ENCODE data around the gene AUTS2. TPM values are rescaled to one million over a fixed set of nuclear protein-coding genes. Genes with fewer than 3 reads are reported as not detected.
"Not testable (repeated sequence)": the region's sequence is repeated elsewhere in the genome, so short reads cannot be mapped to it uniquely, and the experiment has no call there.

Gene AUTS2
- total RNA-seq, 2 experiments from 2014 or later, result 16.9 to 17.7 TPM

DNA sequence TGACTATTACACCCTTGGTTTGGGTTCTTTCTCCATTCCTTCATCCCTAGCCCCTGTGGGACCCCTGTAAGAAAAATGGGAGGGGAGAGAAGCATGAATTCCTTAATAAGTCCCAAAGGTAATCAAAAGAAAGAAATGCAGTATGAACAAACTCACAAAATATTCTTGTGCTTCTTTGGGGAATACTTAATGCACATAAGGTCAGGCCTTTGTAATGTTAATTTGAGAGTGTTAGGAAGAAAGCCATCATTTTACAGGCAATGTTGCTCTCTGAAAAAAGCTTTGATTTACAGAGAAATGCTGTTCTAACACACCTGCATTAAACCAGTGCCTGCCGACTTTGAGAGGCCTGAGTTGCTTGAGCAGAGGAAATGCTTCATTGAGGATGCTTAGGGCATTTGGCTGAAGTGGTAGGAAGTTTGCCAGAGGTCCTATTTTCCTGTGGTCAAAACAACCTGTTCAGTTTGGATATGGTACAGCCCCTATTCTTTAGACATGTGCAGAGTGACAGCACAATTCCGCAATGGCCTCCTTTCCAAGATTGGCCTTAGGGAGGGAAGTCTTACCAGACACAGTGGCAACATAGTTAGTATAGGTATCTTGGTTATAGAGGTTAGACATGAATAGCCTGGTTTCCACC, 643.4 kb downstream of the AUTS2 start:
- Mint-ChIP-seq H3K36me3 (ENCODE audit: low read depth) (no peaks in the 10 kb centered on the region), H3K27ac (no peak overlapping the region), H3K4me3 (no peak overlapping the region), H3K27me3 (no peaks in the 10 kb centered on the region), H3K4me1 (no peaks in the 10 kb centered on the region), H3K9me3 (no peaks in the 10 kb centered on the region)
- POLR2A ChIA-PET, result no interaction called here
- no peak for DNase-seq
- CTCF ChIA-PET, result interaction anchor here (0.7 kb wide), 1 partner anchor 78 kb away, joined by 3 read pairs; no protein-coding TSS in a partner anchor

- H3K27ac Mint-ChIP-seq, result no peak overlapping the region
- H3K9me3 Mint-ChIP-seq, result no peaks in the 10 kb centered on the region
- no peak for DNase-seq
- CTCF ChIA-PET, result no interaction called here
- no peaks in the 10 kb centered on the region for H3K4me1 Mint-ChIP-seq
- POLR2A ChIA-PET, result no interaction called here
- no peaks in the 10 kb centered on the region for H3K27me3 Mint-ChIP-seq
- H3K4me3 Mint-ChIP-seq, result no peak overlapping the region
- no peaks in the 10 kb centered on the region for H3K36me3 Mint-ChIP-seq (ENCODE audit: low read depth)
Observed at GRCh38 chr7:70242826-70243225, 644.6 kb downstream of the AUTS2 start.

DNA sequence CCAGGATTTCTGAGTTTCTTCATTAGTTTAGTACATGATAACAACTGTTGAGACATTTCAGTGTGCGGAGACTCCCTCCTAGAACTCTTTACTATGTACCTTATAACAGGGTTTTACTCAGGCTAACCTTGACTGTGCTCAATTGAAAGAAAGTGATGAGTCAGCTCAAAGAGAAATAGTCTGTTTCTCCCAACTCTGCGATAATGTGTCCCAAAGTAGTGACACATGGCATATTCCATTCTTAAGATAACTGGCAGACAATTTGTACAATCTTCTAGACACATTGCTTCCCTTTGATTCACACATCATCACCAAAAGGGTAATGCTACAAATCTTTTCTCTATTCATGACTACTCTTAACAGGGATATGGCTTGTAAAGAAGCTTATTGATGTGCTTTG, 645.2 kb downstream of the AUTS2 start:
- Mint-ChIP-seq H3K27ac (no peak overlapping the region), H3K9me3 (no peaks in the 10 kb centered on the region), H3K4me3 (no peak overlapping the region), H3K27me3 (no peaks in the 10 kb centered on the region), H3K4me1 (no peaks in the 10 kb centered on the region), H3K36me3 (ENCODE audit: low read depth) (no peaks in the 10 kb centered on the region)
- POLR2A ChIA-PET, result no interaction called here
- CTCF ChIA-PET, result no interaction called here
- no peak for DNase-seq

DNA sequence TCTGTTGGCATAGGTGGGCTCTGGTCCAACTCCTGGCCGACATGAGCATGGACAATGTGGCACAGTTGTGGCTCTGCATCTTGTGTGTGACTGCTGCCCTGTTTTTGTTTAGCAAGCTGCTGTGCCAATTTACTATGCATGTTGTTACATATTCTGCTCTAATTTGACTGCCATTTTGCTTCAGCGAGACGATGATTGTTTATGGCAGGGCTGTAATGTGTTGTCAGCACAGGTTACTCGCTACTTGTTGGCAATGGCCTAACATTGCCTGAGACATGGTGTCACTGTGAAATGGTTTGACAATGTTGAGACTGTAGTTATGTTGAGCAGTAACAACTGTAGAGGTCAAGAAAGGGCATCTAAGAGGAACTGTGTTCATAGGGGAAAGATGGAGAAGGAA, 659.6 kb downstream of the AUTS2 start:
- Mint-ChIP-seq H3K4me1 (no peaks in the 10 kb centered on the region), H3K27ac (no peak overlapping the region), H3K27me3 (no peaks in the 10 kb centered on the region), H3K9me3 (peaks cover 3% of the 10 kb centered on the region), H3K4me3 (no peak overlapping the region), H3K36me3 (ENCODE audit: low read depth) (no peaks in the 10 kb centered on the region)
- POLR2A ChIA-PET, result no interaction called here
- no peak for DNase-seq
- CTCF ChIA-PET, result no interaction called here

DNA sequence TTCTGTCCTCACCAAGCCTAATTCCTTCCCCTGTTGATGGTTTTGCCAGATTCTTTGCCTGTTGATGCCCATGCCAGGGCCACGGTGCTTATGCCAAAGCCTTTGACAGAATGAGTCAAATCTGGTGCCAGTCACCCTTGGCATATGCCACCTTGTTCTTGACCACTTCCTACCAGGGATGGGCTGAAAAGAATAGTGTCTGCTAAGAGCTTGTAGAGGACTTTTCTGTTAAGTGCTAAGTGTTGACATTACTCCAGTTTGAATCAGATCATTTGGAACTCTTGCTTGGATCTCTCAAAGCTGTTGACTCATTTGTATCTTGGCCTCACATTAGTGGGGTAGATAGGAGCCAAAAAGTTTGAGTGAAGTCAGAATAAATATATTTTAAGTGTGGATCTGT, 661.2 kb downstream of the AUTS2 start:
- ChIA-PET CTCF (no interaction called here), POLR2A (no interaction called here)
- Mint-ChIP-seq H3K27me3 (no peaks in the 10 kb centered on the region), H3K27ac (no peak overlapping the region), H3K9me3 (peaks cover 3% of the 10 kb centered on the region), H3K4me3 (no peak overlapping the region), H3K36me3 (ENCODE audit: low read depth) (no peaks in the 10 kb centered on the region), H3K4me1 (no peaks in the 10 kb centered on the region)
- no peak for DNase-seq

- Mint-ChIP-seq H3K4me3 (no peak overlapping the region), H3K27ac (no peak overlapping the region), H3K4me1 (no peaks in the 10 kb centered on the region), H3K36me3 (ENCODE audit: low read depth) (no peaks in the 10 kb centered on the region), H3K27me3 (no peaks in the 10 kb centered on the region), H3K9me3 (no peaks in the 10 kb centered on the region)
- DNase-seq, result no peak
- POLR2A ChIA-PET, result no interaction called here
- CTCF ChIA-PET, result no interaction called here
Observed at GRCh38 chr7:70263471-70264255, 665.4 kb downstream of the AUTS2 start.

GRCh38 chr7:70266186-70266585, 667.9 kb downstream of the AUTS2 start:
- ChIA-PET POLR2A (no interaction called here), CTCF (no interaction called here)
- Mint-ChIP-seq H3K27ac (no peak overlapping the region), H3K4me1 (no peaks in the 10 kb centered on the region), H3K36me3 (ENCODE audit: low read depth) (no peaks in the 10 kb centered on the region), H3K9me3 (no peaks in the 10 kb centered on the region), H3K4me3 (no peak overlapping the region), H3K27me3 (no peaks in the 10 kb centered on the region)
- DNase-seq, result no peak

- H3K27ac Mint-ChIP-seq, result no peak overlapping the region
- DNase-seq, result no peak
- H3K27me3 Mint-ChIP-seq, result no peaks in the 10 kb centered on the region
- no peak overlapping the region for H3K4me3 Mint-ChIP-seq
- H3K4me1 Mint-ChIP-seq, result no peaks in the 10 kb centered on the region
- ChIA-PET CTCF (no interaction called here), POLR2A (no interaction called here)
- no peaks in the 10 kb centered on the region for H3K9me3 Mint-ChIP-seq
- H3K36me3 Mint-ChIP-seq (ENCODE audit: low read depth), result no peaks in the 10 kb centered on the region
Observed at GRCh38 chr7:70267381-70268120, 669.3 kb downstream of the AUTS2 start.

- POLR2A ChIA-PET, result no interaction called here
- Mint-ChIP-seq H3K4me3 (no peak overlapping the region), H3K9me3 (no peaks in the 10 kb centered on the region), H3K27ac (no peak overlapping the region), H3K4me1 (no peaks in the 10 kb centered on the region), H3K36me3 (ENCODE audit: low read depth) (no peaks in the 10 kb centered on the region), H3K27me3 (no peaks in the 10 kb centered on the region)
- CTCF ChIA-PET, result no interaction called here
- DNase-seq, result no peak
Observed at GRCh38 chr7:70268179-70268578, 669.9 kb downstream of the AUTS2 start.

GRCh38 chr7:70270149-70270548, 671.9 kb downstream of the AUTS2 start:
- CTCF ChIA-PET, result no interaction called here
- H3K36me3 Mint-ChIP-seq (ENCODE audit: low read depth), result no peaks in the 10 kb centered on the region

GRCh38 chr7:70271617-70272081, 673.4 kb downstream of the AUTS2 start:
- POLR2A ChIA-PET, result no interaction called here
- Mint-ChIP-seq H3K36me3 (ENCODE audit: low read depth) (no peaks in the 10 kb centered on the region), H3K9me3 (no peaks in the 10 kb centered on the region), H3K27me3 (no peaks in the 10 kb centered on the region), H3K27ac (no peak overlapping the region), H3K4me1 (no peaks in the 10 kb centered on the region), H3K4me3 (no peak overlapping the region)
- no peak for DNase-seq
- CTCF ChIA-PET, result no interaction called here

More at GRCh38 chr7:70270149-70270548, 671.9 kb downstream of the AUTS2 start:
- H3K9me3 Mint-ChIP-seq, result no peaks in the 10 kb centered on the region
- POLR2A ChIA-PET, result no interaction called here
- H3K4me1 Mint-ChIP-seq, result no peaks in the 10 kb centered on the region
- H3K27ac Mint-ChIP-seq, result no peak overlapping the region
- no peak overlapping the region for H3K4me3 Mint-ChIP-seq
- DNase-seq, result no peak
- H3K27me3 Mint-ChIP-seq, result no peaks in the 10 kb centered on the region

GRCh38 chr7:70275570-70275969, 677.3 kb downstream of the AUTS2 start:
- DNase-seq; H3K4me1 Mint-ChIP-seq; H3K9me3 Mint-ChIP-seq; POLR2A ChIA-PET; H3K27ac Mint-ChIP-seq; H3K4me3 Mint-ChIP-seq; H3K27me3 Mint-ChIP-seq; H3K36me3 Mint-ChIP-seq (ENCODE audit: low read depth): not testable (repeated sequence)
- CTCF ChIA-PET, result interaction anchor here (0.7 kb wide), 1 partner anchor 32 kb away, joined by 4 read pairs; no protein-coding TSS in a partner anchor

DNA sequence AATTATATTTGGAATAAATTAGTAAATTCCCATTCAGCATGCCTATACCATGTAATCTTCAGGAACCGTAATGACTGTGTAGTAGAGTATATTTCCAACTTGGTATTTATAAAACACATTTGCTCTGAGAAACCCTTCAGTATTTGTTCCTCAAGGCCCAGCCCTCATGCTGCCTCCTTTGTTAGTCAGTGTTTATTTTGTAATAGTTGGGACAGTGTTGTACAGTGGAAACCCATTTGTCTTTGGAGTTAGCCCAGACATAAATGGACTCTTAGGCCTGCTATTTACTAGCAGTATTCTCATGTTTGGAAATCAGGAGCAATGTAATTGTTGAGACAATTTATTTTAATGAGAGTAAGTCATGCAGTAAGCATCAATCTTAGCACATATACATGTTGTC, 686.9 kb downstream of the AUTS2 start:
- Mint-ChIP-seq H3K9me3 (peaks cover 5% of the 10 kb centered on the region), H3K4me3 (no peak overlapping the region)
- CTCF ChIA-PET, result interaction anchor here (0.5 kb wide), 1 partner anchor 35 kb away, joined by 3 read pairs; no protein-coding TSS in a partner anchor

More for the DNA sequence above, 686.9 kb downstream of the AUTS2 start:
- Mint-ChIP-seq H3K27ac (no peak overlapping the region), H3K36me3 (ENCODE audit: low read depth) (no peaks in the 10 kb centered on the region), H3K4me1 (no peaks in the 10 kb centered on the region), H3K27me3 (no peaks in the 10 kb centered on the region)
- no peak for DNase-seq
- POLR2A ChIA-PET, result no interaction called here
